Coronary artery (tissue), 2 donors: ENCODE measurements around the gene KAT2A.

Source experiments
- DNase-seq: peaks from one replicate; pipeline ENCODE4 v3.0.0-alpha.2; 2017; ENCODE audit warnings: low spot score
- H3K27ac ChIP-seq, 2 donors: fragments of 200-600 bp; sonication (generic); one replicate each; pipeline ENCODE4 v1.5.1; 2016 to 2019
- H3K4me3 ChIP-seq: fragments of 200-600 bp; sonication (generic); 2 replicates; pipeline ENCODE4 v1.5.1; 2016; ENCODE audit warnings: mild to moderate bottlenecking, moderate library complexity
- TF ChIP-seq, protein P1 (sequence below): fragments of 200-600 bp; sonication (generic); IDR thresholded peaks from one replicate; pipeline ENCODE4 v1.5.1; 2019; ENCODE audit warnings: antibody characterized with exemption

KAT2A gene

DNA sequence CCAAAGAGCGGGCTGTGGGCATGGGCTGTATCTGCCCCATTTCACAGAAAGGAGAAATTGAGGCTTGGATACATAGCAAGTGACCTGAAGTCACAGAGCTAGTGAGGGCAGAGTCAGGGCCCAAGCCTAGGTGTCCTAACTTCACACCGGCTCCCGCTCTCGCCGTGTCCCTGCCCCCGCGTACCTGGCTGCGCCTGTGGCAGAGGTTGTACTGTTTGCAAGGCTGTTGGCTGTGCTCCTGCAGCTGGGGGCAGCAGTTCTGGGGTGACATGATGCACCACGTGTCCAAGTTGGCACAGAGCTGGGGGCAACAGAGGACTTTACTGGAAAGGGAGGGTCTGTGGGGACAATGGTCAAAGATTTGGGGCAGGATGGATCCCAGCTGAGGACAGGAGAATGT, 12.1 kb downstream of the KAT2A start:
- no peak overlapping the region for H3K27ac ChIP-seq
- TF ChIP-seq, protein P1, sequence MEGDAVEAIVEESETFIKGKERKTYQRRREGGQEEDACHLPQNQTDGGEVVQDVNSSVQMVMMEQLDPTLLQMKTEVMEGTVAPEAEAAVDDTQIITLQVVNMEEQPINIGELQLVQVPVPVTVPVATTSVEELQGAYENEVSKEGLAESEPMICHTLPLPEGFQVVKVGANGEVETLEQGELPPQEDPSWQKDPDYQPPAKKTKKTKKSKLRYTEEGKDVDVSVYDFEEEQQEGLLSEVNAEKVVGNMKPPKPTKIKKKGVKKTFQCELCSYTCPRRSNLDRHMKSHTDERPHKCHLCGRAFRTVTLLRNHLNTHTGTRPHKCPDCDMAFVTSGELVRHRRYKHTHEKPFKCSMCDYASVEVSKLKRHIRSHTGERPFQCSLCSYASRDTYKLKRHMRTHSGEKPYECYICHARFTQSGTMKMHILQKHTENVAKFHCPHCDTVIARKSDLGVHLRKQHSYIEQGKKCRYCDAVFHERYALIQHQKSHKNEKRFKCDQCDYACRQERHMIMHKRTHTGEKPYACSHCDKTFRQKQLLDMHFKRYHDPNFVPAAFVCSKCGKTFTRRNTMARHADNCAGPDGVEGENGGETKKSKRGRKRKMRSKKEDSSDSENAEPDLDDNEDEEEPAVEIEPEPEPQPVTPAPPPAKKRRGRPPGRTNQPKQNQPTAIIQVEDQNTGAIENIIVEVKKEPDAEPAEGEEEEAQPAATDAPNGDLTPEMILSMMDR, result no peak
- no peak for DNase-seq

DNA sequence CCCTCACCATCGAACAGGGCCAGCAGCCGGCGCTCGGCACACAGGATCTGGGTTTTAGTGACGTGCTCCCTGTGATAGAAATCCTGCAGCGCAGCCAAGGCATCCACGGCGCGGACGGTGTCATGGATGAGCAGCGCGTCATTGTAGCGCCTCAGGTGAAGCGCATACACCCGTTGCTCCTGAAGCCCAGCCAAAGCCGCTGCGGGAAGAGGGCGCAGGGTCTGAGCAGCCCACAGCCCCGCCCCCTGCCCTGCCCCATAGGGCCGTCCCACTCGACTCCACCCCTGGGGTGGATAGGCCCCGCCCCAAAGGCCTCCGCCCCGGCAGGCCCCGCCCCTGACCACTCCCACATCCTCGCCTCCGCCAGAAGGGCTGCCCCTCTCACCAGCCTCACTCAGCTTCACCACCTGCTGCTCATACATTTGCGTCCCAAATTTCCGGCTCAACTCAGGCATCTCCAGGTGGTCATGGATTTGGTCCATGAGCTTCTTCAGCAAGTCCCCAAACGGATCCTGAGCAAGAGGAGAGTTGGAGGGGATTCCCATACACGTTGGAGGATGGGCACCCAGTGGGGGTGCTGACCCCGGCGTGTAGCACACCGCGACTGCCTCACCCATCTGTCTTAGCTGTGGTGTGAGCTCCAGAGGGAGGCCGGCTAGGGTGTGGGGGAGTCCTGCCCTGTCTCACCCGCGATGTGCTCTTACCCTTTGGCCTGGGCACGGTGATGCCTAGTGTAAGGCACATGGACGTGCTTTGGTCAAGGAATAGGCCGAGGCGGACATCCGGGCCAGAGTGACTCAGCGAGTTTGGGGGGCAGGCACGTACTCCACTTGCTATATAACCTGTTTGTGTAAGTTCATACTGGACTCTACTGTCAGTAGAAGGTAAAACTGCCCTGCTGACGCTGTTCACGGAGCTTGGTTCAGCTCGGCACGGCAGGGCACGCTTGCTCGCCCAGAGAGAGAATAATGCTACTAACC, 13.3 kb downstream of the KAT2A start:
- TF ChIP-seq, protein P1, result no peak
- no peak overlapping the region for H3K27ac ChIP-seq
- peak overlapping the region; percentile 48 for H3K4me3 ChIP-seq

More for the DNA sequence above, 12.1 kb downstream of the KAT2A start:
- H3K4me3 ChIP-seq, result no peak overlapping the region

DNA sequence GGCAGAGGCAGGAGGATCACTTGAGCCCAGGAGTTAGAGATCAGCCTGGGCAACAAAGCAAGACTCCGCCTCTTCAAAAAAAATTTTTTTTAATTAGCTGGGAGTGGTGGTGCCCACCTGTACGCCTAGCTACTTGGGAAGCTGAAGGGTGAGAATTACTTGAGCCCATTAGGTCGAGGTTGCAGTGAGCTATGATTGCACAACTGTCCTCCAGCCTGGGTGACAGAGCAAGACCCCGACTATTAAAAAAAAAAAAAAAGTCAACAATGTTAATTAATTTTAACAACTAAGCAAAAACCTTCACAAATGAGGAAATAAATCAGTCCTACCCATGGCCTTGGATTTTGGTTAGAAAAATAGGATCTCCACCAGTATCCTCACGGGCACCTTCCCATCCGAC, 14.0 kb downstream of the KAT2A start:
- no peak for DNase-seq
- TF ChIP-seq, protein P1, result no peak
- H3K27ac ChIP-seq, result no peak overlapping the region
- peak overlapping the region; percentile 48 for H3K4me3 ChIP-seq

More for the DNA sequence above, 13.3 kb downstream of the KAT2A start:
- no peak for DNase-seq

DNA sequence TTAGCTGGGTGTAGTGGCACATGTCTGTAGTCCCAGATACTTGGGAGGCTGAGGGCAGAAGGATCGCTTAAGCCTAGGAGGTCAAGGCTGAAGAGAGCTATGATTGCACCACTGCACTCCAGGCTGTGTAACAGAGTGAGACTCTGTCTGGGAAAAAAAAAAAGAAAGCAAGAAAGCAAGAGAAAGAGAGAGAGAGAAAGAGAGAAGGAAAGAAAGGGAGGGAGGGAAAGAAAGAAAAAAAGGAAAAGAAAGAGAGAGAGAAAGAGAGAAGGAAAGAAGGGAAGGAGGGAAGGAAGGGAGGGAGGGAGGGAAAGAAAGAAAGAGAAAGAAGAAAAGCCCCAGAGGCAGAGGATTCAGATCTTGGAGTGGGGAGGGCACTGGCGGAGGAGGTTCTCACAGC, 15.2 kb downstream of the KAT2A start:
- TF ChIP-seq, protein P1, result no peak
- no peak for DNase-seq
- no peak overlapping the region for H3K4me3 ChIP-seq
- no peak overlapping the region for H3K27ac ChIP-seq

DNA sequence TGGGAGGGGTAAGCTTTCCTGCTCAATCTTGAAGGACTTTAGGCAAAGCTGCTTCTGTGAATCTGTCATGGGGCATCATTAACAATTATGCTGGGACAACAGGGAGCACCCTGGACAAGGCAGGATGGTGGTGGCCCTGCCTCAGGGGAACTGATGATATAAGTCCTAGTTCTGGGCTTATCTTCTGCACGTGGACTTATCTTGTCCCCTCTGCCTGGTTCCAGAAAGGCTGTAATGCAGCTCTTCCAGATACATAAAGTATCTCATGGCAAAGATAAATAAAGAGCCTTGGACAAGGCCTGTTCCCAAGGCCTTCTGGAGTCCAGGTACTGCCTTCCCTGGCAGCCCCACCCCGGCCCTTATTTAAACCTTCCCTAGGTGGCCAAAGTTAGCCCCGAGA, 16.9 kb downstream of the KAT2A start:
- no peak overlapping the region for H3K4me3 ChIP-seq
- DNase-seq, result no peak
- TF ChIP-seq, protein P1, result no peak
- no peak overlapping the region for H3K27ac ChIP-seq

DNA sequence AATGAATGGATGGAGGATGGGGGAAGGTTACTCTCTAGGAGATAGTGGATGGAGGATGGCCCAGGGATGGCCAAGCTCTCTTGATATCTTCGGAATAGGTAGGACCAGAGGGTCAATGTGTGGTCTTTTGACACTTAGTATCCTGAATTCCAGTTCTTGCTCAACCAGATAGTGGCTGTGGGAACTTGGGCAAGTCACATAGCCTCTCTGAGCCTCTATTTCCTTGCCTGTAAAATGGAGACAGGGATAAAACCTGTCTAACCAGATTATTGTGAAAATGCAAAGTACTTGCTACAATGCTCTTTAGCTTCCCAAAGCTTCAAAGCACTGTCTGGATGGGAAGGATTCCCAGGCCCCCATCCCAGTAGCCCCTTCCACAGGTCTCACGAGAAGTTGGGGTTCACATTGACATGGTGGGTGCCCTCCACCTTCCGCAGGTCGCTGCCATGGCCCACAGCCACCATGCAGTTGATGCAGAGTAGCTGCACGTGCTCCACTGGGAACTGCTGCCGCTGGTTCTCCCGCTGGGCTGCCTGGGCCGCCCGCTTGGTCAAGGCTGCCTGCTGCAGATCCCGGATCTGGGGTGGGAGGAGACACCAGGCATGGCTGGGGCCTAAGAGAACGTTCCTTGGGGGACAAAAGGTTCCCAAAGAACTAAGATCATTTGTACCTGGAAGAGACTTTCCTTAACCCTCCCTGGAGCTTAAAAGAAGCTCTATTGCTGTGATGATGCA, 17.8 kb downstream of the KAT2A start:
- TF ChIP-seq, protein P1, result no peak
- no peak for DNase-seq
- H3K4me3 ChIP-seq, result no peak overlapping the region
- no peak overlapping the region for H3K27ac ChIP-seq
